SU-DHL-6 (cell line): Measurements from ENCODE around the gene CLCNKA.
"Not testable (repeated sequence)": the region's sequence is repeated elsewhere in the genome, so short reads cannot be mapped to it uniquely, and the experiment has no call there.

Experiments
- H2AFZ ChIP-seq: fragments of 200-600 bp; sonication (generic); 2 replicates; pipeline ENCODE4 v1.6.1; 2014; ENCODE audit warnings: low read depth, mild to moderate bottlenecking, moderate library complexity, mixed read lengths, antibody characterized with exemption, low read length; ENCODE audit not compliant: severe bottlenecking
- H3F3A ChIP-seq: fragments of 200-600 bp; shearing (Covaris generic); 2 replicates; pipeline ENCODE4 v1.6.0; 2016; ENCODE audit warnings: antibody characterized with exemption, mild to moderate bottlenecking; ENCODE audit not compliant: insufficient read depth
- H3K27ac ChIP-seq: fragments of 200-600 bp; sonication (generic); 2 replicates; pipeline ENCODE4 v1.5.1; 2016; ENCODE audit warnings: low read depth, mild to moderate bottlenecking, low read length, moderate library complexity, mixed read lengths
- H3K27me3 ChIP-seq: fragments of 200-600 bp; sonication (generic), shearing (Covaris generic); 2 replicates; pipeline ENCODE4 v1.6.0; 2014; ENCODE audit warnings: mild to moderate bottlenecking, low read length
- H3K36me3 ChIP-seq: fragments of 200-600 bp; sonication (generic); 2 replicates; pipeline ENCODE4 v1.6.1; 2014; ENCODE audit warnings: mild to moderate bottlenecking, low read length, mixed read lengths
- H3K4me2 ChIP-seq: fragments of 300-600, 200-600 bp; shearing (Covaris generic), sonication (generic); 2 replicates; pipeline ENCODE4 v1.6.0; 2014; ENCODE audit warnings: low read length, low read depth, mild to moderate bottlenecking; ENCODE audit not compliant: poor library complexity, severe bottlenecking
- H3K4me3 ChIP-seq: fragments of 200-600 bp; sonication (generic); 2 replicates; pipeline ENCODE4 v1.5.1; 2014; ENCODE audit warnings: antibody characterized with exemption, low read length, mild to moderate bottlenecking, mixed read lengths; ENCODE audit not compliant: insufficient read depth, poor library complexity, severe bottlenecking
- H3K79me2 ChIP-seq: fragments of 200-600 bp; sonication (generic); 2 replicates; pipeline ENCODE4 v1.6.1; 2014; ENCODE audit warnings: mild to moderate bottlenecking, low read length, moderate library complexity; ENCODE audit not compliant: insufficient read depth
- H3K9ac ChIP-seq: fragments of 200-600 bp; sonication (generic); 2 replicates; pipeline ENCODE4 v1.7.0; 2014; ENCODE audit warnings: mild to moderate bottlenecking, low read length
- H3K9me2 ChIP-seq: fragments of 200-600 bp; sonication (generic); replicated peaks from 2 replicates; pipeline ENCODE4 v1.6.1; 2014; ENCODE audit warnings: low read length; ENCODE audit not compliant: insufficient read depth
- H3K9me3 ChIP-seq: fragments of 200-600 bp; sonication (generic); 2 replicates; pipeline ENCODE4 v1.6.1; 2014; ENCODE audit warnings: low read length, mixed read lengths; ENCODE audit not compliant: insufficient read depth
- H4K20me1 ChIP-seq: fragments of 200-600 bp; sonication (generic); 2 replicates; pipeline ENCODE4 v1.6.1; 2014; ENCODE audit warnings: low read depth, mild to moderate bottlenecking, antibody characterized with exemption, low read length, moderate library complexity, mixed read lengths
- EZH2phosphoT487 ChIP-seq: fragments of 200-600 bp; sonication (generic), shearing (Covaris generic); conservative IDR thresholded peaks from 2 replicates; pipeline ENCODE4 v1.6.1; 2018; ENCODE audit warnings: mild to moderate bottlenecking, antibody characterized with exemption, low read length, moderate library complexity, mixed read lengths
- TF ChIP-seq, protein P1 (sequence below): fragments of 200-600 bp; sonication (generic); IDR thresholded peaks from one replicate; pipeline ENCODE4 v1.5.1; 2017; ENCODE audit warnings: antibody characterized with exemption, mild to moderate bottlenecking, low read length, moderate library complexity; ENCODE audit not compliant: insufficient read depth, poor library complexity, severe bottlenecking

Gene CLCNKA

DNA sequence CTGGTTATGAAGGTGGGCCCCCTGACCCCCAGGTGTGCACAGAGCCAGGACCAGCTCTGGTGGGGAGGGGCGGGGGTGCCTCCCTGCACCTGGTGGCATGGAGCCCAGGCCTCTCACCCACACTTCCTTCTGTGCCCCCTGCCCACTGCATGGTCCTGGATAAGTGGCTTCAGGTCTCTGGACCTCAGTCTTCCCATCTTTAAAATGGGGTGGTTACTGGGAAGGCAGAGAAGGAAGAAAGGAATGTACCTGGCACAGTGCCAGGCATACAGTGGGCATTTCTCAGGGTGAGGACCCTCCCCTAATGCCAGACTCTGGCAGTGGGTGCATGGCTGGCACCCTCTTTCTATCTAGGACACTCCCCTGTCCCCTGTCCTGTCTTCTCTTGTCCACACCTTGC lies 7.5 kb downstream of the CLCNKA start:
- H3F3A ChIP-seq, result no peaks in the 10 kb centered on the region
- no peaks in the 10 kb centered on the region for H3K79me2 ChIP-seq
- H4K20me1 ChIP-seq, result no peaks in the 10 kb centered on the region
- no peak overlapping the region for H3K4me3 ChIP-seq
- TF ChIP-seq, protein P1, sequence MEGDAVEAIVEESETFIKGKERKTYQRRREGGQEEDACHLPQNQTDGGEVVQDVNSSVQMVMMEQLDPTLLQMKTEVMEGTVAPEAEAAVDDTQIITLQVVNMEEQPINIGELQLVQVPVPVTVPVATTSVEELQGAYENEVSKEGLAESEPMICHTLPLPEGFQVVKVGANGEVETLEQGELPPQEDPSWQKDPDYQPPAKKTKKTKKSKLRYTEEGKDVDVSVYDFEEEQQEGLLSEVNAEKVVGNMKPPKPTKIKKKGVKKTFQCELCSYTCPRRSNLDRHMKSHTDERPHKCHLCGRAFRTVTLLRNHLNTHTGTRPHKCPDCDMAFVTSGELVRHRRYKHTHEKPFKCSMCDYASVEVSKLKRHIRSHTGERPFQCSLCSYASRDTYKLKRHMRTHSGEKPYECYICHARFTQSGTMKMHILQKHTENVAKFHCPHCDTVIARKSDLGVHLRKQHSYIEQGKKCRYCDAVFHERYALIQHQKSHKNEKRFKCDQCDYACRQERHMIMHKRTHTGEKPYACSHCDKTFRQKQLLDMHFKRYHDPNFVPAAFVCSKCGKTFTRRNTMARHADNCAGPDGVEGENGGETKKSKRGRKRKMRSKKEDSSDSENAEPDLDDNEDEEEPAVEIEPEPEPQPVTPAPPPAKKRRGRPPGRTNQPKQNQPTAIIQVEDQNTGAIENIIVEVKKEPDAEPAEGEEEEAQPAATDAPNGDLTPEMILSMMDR, result no peak
- TF ChIP-seq EZH2phosphoT487, result no peak
- no peak overlapping the region for H2AFZ ChIP-seq
- no peaks in the 10 kb centered on the region for H3K9me3 ChIP-seq
- no peak overlapping the region for H3K9ac ChIP-seq
- H3K27ac ChIP-seq, result no peak overlapping the region
- no peaks in the 10 kb centered on the region for H3K27me3 ChIP-seq
- no peaks in the 10 kb centered on the region for H3K36me3 ChIP-seq
- H3K4me2 ChIP-seq, result no peak overlapping the region
- no peaks in the 10 kb centered on the region for H3K9me2 ChIP-seq

DNA sequence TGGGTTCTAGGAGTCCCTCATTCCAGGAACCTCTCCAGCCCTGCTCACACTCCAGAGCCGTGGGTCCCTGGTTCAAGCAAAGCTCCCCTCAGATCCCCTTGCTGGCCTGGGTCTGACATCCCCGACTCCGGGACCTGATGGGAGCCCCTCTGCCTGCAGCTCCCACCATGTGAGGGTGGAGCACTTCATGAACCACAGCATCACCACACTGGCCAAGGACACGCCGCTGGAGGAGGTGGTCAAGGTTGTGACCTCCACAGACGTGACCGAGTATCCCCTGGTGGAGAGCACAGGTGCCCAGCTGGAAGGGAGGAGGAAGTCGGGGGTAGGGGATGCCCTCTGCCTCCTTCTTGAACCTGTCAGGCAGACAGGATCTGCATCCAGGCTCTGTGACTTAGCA lies 9.7 kb downstream of the CLCNKA start:
- no peak for TF ChIP-seq EZH2phosphoT487
- TF ChIP-seq, protein P1, result no peak
- H3K4me3 ChIP-seq, result no peak overlapping the region
- no peaks in the 10 kb centered on the region for H3F3A ChIP-seq
- no peak overlapping the region for H3K9ac ChIP-seq
- no peaks in the 10 kb centered on the region for H3K27me3 ChIP-seq
- no peak overlapping the region for H2AFZ ChIP-seq
- no peaks in the 10 kb centered on the region for H3K9me2 ChIP-seq
- H3K36me3 ChIP-seq, result no peaks in the 10 kb centered on the region
- H3K9me3 ChIP-seq, result no peaks in the 10 kb centered on the region
- H3K79me2 ChIP-seq, result no peaks in the 10 kb centered on the region
- H4K20me1 ChIP-seq, result no peaks in the 10 kb centered on the region
- H3K4me2 ChIP-seq, result no peak overlapping the region
- no peak overlapping the region for H3K27ac ChIP-seq

GRCh38 chr1:16032388-16033102 lies 10.7 kb downstream of the CLCNKA start:
- H3K27ac ChIP-seq, result no peak overlapping the region
- no peak for TF ChIP-seq EZH2phosphoT487
- TF ChIP-seq, protein P1, result peak; percentile 20

GRCh38 chr1:16033103-16033632 lies 11.3 kb downstream of the CLCNKA start:
- not testable (repeated sequence) for H3F3A ChIP-seq, H2AFZ ChIP-seq, H3K36me3 ChIP-seq, H3K9me3 ChIP-seq, H3K4me2 ChIP-seq, H4K20me1 ChIP-seq, H3K9ac ChIP-seq, H3K9me2 ChIP-seq, H3K27ac ChIP-seq, H3K4me3 ChIP-seq, H3K27me3 ChIP-seq, H3K79me2 ChIP-seq

More at GRCh38 chr1:16032388-16033102, 10.7 kb downstream of the CLCNKA start:
- Histone ChIP-seq H4K20me1 (no peaks in the 10 kb centered on the region), H3K4me2 (no peak overlapping the region), H3K4me3 (no peak overlapping the region), H3K36me3 (no peaks in the 10 kb centered on the region), H3K27me3 (no peaks in the 10 kb centered on the region), H3F3A (no peaks in the 10 kb centered on the region), H3K79me2 (no peaks in the 10 kb centered on the region), H3K9me2 (no peaks in the 10 kb centered on the region), H3K9me3 (no peaks in the 10 kb centered on the region), H3K9ac (no peak overlapping the region), H2AFZ (no peak overlapping the region)

DNA sequence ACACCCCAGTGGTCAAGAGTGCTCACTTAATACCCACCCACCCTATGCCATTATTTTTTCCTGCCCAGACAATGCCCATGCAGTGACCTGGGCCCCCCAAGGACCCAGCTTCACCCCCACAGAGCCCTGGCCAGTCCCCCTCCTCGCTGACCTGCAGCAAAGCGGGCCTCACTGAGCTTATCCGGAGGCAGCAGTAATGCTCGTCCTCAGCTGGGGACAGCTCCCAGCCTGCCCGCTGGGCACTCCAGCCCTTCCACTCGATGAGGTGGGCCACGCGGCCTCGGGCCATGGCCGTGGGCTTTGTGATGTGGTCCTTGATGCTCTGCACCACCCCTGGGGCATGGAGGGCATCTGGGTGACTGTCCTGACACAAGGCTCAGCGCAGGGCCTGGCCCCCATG lies 14.6 kb downstream of the CLCNKA start:
- not testable (repeated sequence) for H3K27me3 ChIP-seq, H3K27ac ChIP-seq, H3K36me3 ChIP-seq, H3K9ac ChIP-seq, H3K9me3 ChIP-seq, H2AFZ ChIP-seq, H3K4me3 ChIP-seq, H3F3A ChIP-seq, H3K4me2 ChIP-seq, H3K9me2 ChIP-seq, H4K20me1 ChIP-seq, H3K79me2 ChIP-seq
